IMR-90 (cell line): ENCODE results near the gene MTMR2.

Experiments
- CHD1 ChIP-seq: IDR thresholded peaks from 2 replicates; pipeline ENCODE4 v1.6.1; 2012; ENCODE audit warnings: low read depth, low read length, improper control_type of control experiment
- CTCF ChIP-seq: conservative IDR thresholded peaks from 2 replicates; pipeline ENCODE4 v1.5.1; 2012; ENCODE audit warnings: mild to moderate bottlenecking, low read depth, low read length, improper control_type of control experiment
- ELK1 ChIP-seq: fragments of 150-350 bp; IDR thresholded peaks from 2 replicates; pipeline ENCODE4 v1.6.1; 2016; ENCODE audit warnings: low read depth, mild to moderate bottlenecking, low read length, moderate library complexity, borderline replicate concordance
- FOS ChIP-seq: fragments of 150-350 bp; IDR thresholded peaks from 2 replicates; pipeline ENCODE4 v1.6.1; 2016; ENCODE audit warnings: low read depth, low read length
- MAZ ChIP-seq: IDR thresholded peaks from 2 replicates; pipeline ENCODE4 v1.6.1; 2012; ENCODE audit warnings: low read depth, mild to moderate bottlenecking, low read length, improper control_type of control experiment, moderate library complexity, borderline replicate concordance
- MXI1 ChIP-seq: IDR thresholded peaks from 2 replicates; pipeline ENCODE4 v1.6.1; 2012; ENCODE audit warnings: low read depth, mild to moderate bottlenecking, low read length, moderate library complexity, borderline replicate concordance
- NFE2L2 ChIP-seq: fragments of 150-350 bp; IDR thresholded peaks from 2 replicates; pipeline ENCODE4 v1.6.1; 2016; ENCODE audit warnings: low read depth, mild to moderate bottlenecking, low read length
- POLR2A ChIP-seq: IDR thresholded peaks from 2 replicates; pipeline ENCODE4 v1.6.1; 2012; ENCODE audit warnings: mild to moderate bottlenecking, low read depth, low read length
- RAD21 ChIP-seq: IDR thresholded peaks from 2 replicates; pipeline ENCODE4 v1.6.1; 2012; ENCODE audit warnings: low read length, improper control_type of control experiment
- SMC3 ChIP-seq: fragments of 150-350 bp; IDR thresholded peaks from 2 replicates; pipeline ENCODE4 v1.6.1; 2016; ENCODE audit warnings: low read depth, mild to moderate bottlenecking, antibody characterized with exemption, low read length, moderate library complexity
- USF2 ChIP-seq: fragments of 150-350 bp; IDR thresholded peaks from 2 replicates; pipeline ENCODE4 v1.6.1; 2017; ENCODE audit warnings: mild to moderate bottlenecking, antibody characterized with exemption, low read length, low read depth

GRCh38 chr11:95924414-95924760 is 480 bp upstream of the MTMR2 start:
- TF ChIP-seq POLR2A (no peak), CTCF (no peak), RAD21 (no peak), NFE2L2 (no peak), FOS (no peak), ELK1 (no peak), CHD1 (no peak), MXI1 (no peak), SMC3 (no peak), MAZ (no peak), USF2 (no peak)
